22Rv1 (cell line): ENCODE results near the gene CDK14.

Experiments used
- ZFX ChIP-seq: fragments of 450-650 bp; IDR thresholded peaks from 2 replicates; pipeline ENCODE4 v1.6.1; 2017; ENCODE audit warnings: antibody characterized with exemption, borderline replicate concordance
- TF ChIP-seq, protein P1 (sequence below): fragments of 450-650 bp; IDR thresholded peaks from 2 replicates; pipeline ENCODE4 v1.5.1; 2017; ENCODE audit warnings: mild to moderate bottlenecking

DNA sequence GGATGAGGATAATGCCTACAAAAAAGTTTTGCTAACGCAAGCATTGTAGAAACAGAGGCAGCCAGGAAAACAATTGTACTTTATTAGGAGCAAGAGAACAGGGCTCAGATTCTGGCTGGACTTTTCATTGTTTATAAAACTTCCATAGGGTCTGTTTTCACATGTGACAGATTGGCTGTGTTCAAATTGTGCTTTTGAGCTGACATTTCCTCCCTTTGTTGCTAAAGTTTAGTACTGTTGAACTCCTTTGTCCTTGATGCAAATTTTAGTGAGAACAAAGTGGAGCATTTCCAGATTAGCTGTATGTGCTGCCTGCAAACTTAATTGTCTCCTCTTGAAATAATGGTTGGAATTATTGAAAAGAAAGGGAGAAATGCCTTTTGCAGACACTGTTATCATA lies 447.1 kb downstream of the CDK14 start:
- TF ChIP-seq, protein P1, sequence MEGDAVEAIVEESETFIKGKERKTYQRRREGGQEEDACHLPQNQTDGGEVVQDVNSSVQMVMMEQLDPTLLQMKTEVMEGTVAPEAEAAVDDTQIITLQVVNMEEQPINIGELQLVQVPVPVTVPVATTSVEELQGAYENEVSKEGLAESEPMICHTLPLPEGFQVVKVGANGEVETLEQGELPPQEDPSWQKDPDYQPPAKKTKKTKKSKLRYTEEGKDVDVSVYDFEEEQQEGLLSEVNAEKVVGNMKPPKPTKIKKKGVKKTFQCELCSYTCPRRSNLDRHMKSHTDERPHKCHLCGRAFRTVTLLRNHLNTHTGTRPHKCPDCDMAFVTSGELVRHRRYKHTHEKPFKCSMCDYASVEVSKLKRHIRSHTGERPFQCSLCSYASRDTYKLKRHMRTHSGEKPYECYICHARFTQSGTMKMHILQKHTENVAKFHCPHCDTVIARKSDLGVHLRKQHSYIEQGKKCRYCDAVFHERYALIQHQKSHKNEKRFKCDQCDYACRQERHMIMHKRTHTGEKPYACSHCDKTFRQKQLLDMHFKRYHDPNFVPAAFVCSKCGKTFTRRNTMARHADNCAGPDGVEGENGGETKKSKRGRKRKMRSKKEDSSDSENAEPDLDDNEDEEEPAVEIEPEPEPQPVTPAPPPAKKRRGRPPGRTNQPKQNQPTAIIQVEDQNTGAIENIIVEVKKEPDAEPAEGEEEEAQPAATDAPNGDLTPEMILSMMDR, result no peak
- no peak for TF ChIP-seq ZFX
